ENCODE data around the gene ATP6AP1.

ATP6AP1 gene

GRCh38 chrX:154466036-154466435 lies 37.6 kb downstream of the ATP6AP1 start:
- no peak for ATAC-seq (ENCODE audit: low read depth)
- Histone ChIP-seq H3K27me3 (ENCODE audit: insufficient read depth, poor library complexity, severe bottlenecking) (no peaks in the 10 kb centered on the region), H3K36me3 (ENCODE audit: low read depth) (peaks cover 10% of the 10 kb centered on the region), H3K4me3 (ENCODE audit: severe bottlenecking) (no peak overlapping the region), H3K4me1 (ENCODE audit: insufficient read depth, poor library complexity, severe bottlenecking) (no peaks in the 10 kb centered on the region), H3K9me3 (ENCODE audit: severe bottlenecking) (no peaks in the 10 kb centered on the region), H3K27ac (ENCODE audit: poor library complexity, severe bottlenecking) (no peak overlapping the region)
- DNase-seq (ENCODE audit: low spot score) = no peak
- no peak for TF ChIP-seq CTCF (IDR thresholded peaks at IDR 0.05; ENCODE audit: poor library complexity, severe bottlenecking)

- Histone ChIP-seq H3K27ac (ENCODE audit: poor library complexity, severe bottlenecking) (no peak overlapping the region), H3K4me1 (ENCODE audit: insufficient read depth, poor library complexity, severe bottlenecking) (no peaks in the 10 kb centered on the region), H3K9me3 (ENCODE audit: severe bottlenecking) (no peaks in the 10 kb centered on the region), H3K36me3 (ENCODE audit: low read depth) (peaks cover 6% of the 10 kb centered on the region), H3K4me3 (ENCODE audit: severe bottlenecking) (no peak overlapping the region), H3K27me3 (ENCODE audit: insufficient read depth, poor library complexity, severe bottlenecking) (no peaks in the 10 kb centered on the region)
- no peak for TF ChIP-seq CTCF (IDR thresholded peaks at IDR 0.05; ENCODE audit: poor library complexity, severe bottlenecking)
- no peak for DNase-seq (ENCODE audit: low spot score)
- no peak for ATAC-seq (ENCODE audit: low read depth)
Observed at GRCh38 chrX:154466907-154467306, 38.4 kb downstream of the ATP6AP1 start.

- peaks cover 3% of the 10 kb centered on the region; the same call in 1 of the 2 replicates for H3K36me3 ChIP-seq (ENCODE audit: low read depth)
- no peak overlapping the region for H3K4me3 ChIP-seq (ENCODE audit: severe bottlenecking)
- DNase-seq (ENCODE audit: low spot score) = no peak
Observed at GRCh38 chrX:154467556-154467955, 39.1 kb downstream of the ATP6AP1 start.

GRCh38 chrX:154468217-154468616 lies 39.7 kb downstream of the ATP6AP1 start:
- Histone ChIP-seq H3K27ac (ENCODE audit: poor library complexity, severe bottlenecking) (no peak overlapping the region), H3K4me1 (ENCODE audit: insufficient read depth, poor library complexity, severe bottlenecking) (no peaks in the 10 kb centered on the region), H3K27me3 (ENCODE audit: insufficient read depth, poor library complexity, severe bottlenecking) (no peaks in the 10 kb centered on the region), H3K36me3 (ENCODE audit: low read depth) (0 out of 2 replicates have a peak, but pooled peaks cover 3% of the 10 kb centered on the region), H3K9me3 (ENCODE audit: severe bottlenecking) (no peaks in the 10 kb centered on the region), H3K4me3 (ENCODE audit: severe bottlenecking) (no peak overlapping the region)
- no peak for DNase-seq (ENCODE audit: low spot score)
- no peak for ATAC-seq (ENCODE audit: low read depth)
- TF ChIP-seq CTCF (IDR thresholded peaks at IDR 0.05; ENCODE audit: poor library complexity, severe bottlenecking) = no peak

More at GRCh38 chrX:154467556-154467955, 39.1 kb downstream of the ATP6AP1 start:
- Histone ChIP-seq H3K4me1 (ENCODE audit: insufficient read depth, poor library complexity, severe bottlenecking) (no peaks in the 10 kb centered on the region), H3K27ac (ENCODE audit: poor library complexity, severe bottlenecking) (no peak overlapping the region), H3K27me3 (ENCODE audit: insufficient read depth, poor library complexity, severe bottlenecking) (no peaks in the 10 kb centered on the region), H3K9me3 (ENCODE audit: severe bottlenecking) (no peaks in the 10 kb centered on the region)
- ATAC-seq (ENCODE audit: low read depth) = no peak
- no peak for TF ChIP-seq CTCF (IDR thresholded peaks at IDR 0.05; ENCODE audit: poor library complexity, severe bottlenecking)

GRCh38 chrX:154469114-154469513 lies 40.6 kb downstream of the ATP6AP1 start:
- Histone ChIP-seq H3K9me3 (ENCODE audit: severe bottlenecking) (no peaks in the 10 kb centered on the region), H3K4me1 (ENCODE audit: insufficient read depth, poor library complexity, severe bottlenecking) (no peaks in the 10 kb centered on the region), H3K36me3 (ENCODE audit: low read depth) (0 out of 2 replicates have a peak, but pooled peaks cover 3% of the 10 kb centered on the region), H3K27me3 (ENCODE audit: insufficient read depth, poor library complexity, severe bottlenecking) (no peaks in the 10 kb centered on the region), H3K4me3 (ENCODE audit: severe bottlenecking) (no peak overlapping the region), H3K27ac (ENCODE audit: poor library complexity, severe bottlenecking) (no peak overlapping the region)
- ATAC-seq (ENCODE audit: low read depth) = no peak
- DNase-seq (ENCODE audit: low spot score) = no peak
- TF ChIP-seq CTCF (IDR thresholded peaks at IDR 0.05; ENCODE audit: poor library complexity, severe bottlenecking) = no peak

Measured in RWPE2 (cell line).